Effector memory CD4-positive, alpha-beta T cell (primary cell): ENCODE data around the gene GRM1.

Experiments
- DNase-seq, 3 donors: peaks; one replicate each; pipeline ENCODE4 v3.0.0-alpha.2; 2020
- H3K27ac ChIP-seq: 2 replicates; pipeline ENCODE4 v1.7.0; 2013; ENCODE audit warnings: mild to moderate bottlenecking, low read length, moderate library complexity; ENCODE audit not compliant: insufficient read depth, poor library complexity, severe bottlenecking
- H3K27me3 ChIP-seq: replicated peaks from 2 replicates; pipeline ENCODE4 v1.7.0; 2013; ENCODE audit warnings: mild to moderate bottlenecking, low read length; ENCODE audit not compliant: insufficient read depth, control insufficient read depth, poor library complexity, severe bottlenecking
- H3K36me3 ChIP-seq: 2 replicates; pipeline ENCODE4 v1.7.0; 2013; ENCODE audit warnings: mild to moderate bottlenecking, low read length, moderate library complexity; ENCODE audit not compliant: control insufficient read depth, insufficient read depth
- H3K4me1 ChIP-seq: 2 replicates; pipeline ENCODE4 v1.7.0; 2013; ENCODE audit warnings: low read length, mild to moderate bottlenecking; ENCODE audit not compliant: control insufficient read depth, insufficient read depth, poor library complexity, severe bottlenecking
- H3K4me3 ChIP-seq: 2 replicates; pipeline ENCODE4 v1.7.0; 2013; ENCODE audit warnings: low read length, low read depth, mild to moderate bottlenecking; ENCODE audit not compliant: insufficient read depth, poor library complexity, severe bottlenecking
- H3K9me3 ChIP-seq: 2 replicates; pipeline ENCODE4 v1.7.0; 2013; ENCODE audit warnings: mild to moderate bottlenecking, low read length, moderate library complexity; ENCODE audit not compliant: control insufficient read depth

The GRM1 gene

GRCh38 chr6:146364816-146365594 is 336.1 kb downstream of the GRM1 start:
- H3K27ac ChIP-seq, result no peak overlapping the region
- no peaks in the 10 kb centered on the region for H3K27me3 ChIP-seq
- H3K4me1 ChIP-seq, result no peaks in the 10 kb centered on the region
- no peaks in the 10 kb centered on the region for H3K9me3 ChIP-seq
- H3K4me3 ChIP-seq, result no peak overlapping the region
- DNase-seq, result no peak
- no peaks in the 10 kb centered on the region for H3K36me3 ChIP-seq

GRCh38 chr6:146367061-146367460 is 338.2 kb downstream of the GRM1 start:
- no peaks in the 10 kb centered on the region for H3K9me3 ChIP-seq
- H3K4me3 ChIP-seq, result no peak overlapping the region
- H3K27ac ChIP-seq, result no peak overlapping the region
- H3K36me3 ChIP-seq, result no peaks in the 10 kb centered on the region
- no peaks in the 10 kb centered on the region for H3K27me3 ChIP-seq
- no peaks in the 10 kb centered on the region for H3K4me1 ChIP-seq
- DNase-seq, result no peak

GRCh38 chr6:146369866-146370265 is 341.0 kb downstream of the GRM1 start:
- H3K27me3 ChIP-seq, result no peaks in the 10 kb centered on the region
- H3K27ac ChIP-seq, result no peak overlapping the region
- H3K9me3 ChIP-seq, result no peaks in the 10 kb centered on the region
- no peak for DNase-seq
- no peaks in the 10 kb centered on the region for H3K4me1 ChIP-seq
- H3K36me3 ChIP-seq, result no peaks in the 10 kb centered on the region
- H3K4me3 ChIP-seq, result no peak overlapping the region

- no peak for DNase-seq
- Histone ChIP-seq H3K27me3 (no peaks in the 10 kb centered on the region), H3K9me3 (no peaks in the 10 kb centered on the region), H3K4me1 (no peaks in the 10 kb centered on the region), H3K27ac (no peak overlapping the region), H3K36me3 (no peaks in the 10 kb centered on the region), H3K4me3 (no peak overlapping the region)
Observed at GRCh38 chr6:146381486-146381885, 352.6 kb downstream of the GRM1 start.

GRCh38 chr6:146388736-146389364 is 360.0 kb downstream of the GRM1 start:
- DNase-seq, result no peak

GRCh38 chr6:146389740-146390139 is 360.9 kb downstream of the GRM1 start:
- Histone ChIP-seq H3K9me3 (no peaks in the 10 kb centered on the region), H3K27ac (no peak overlapping the region), H3K4me3 (no peak overlapping the region), H3K4me1 (no peaks in the 10 kb centered on the region), H3K27me3 (no peaks in the 10 kb centered on the region), H3K36me3 (no peaks in the 10 kb centered on the region)
- no peak for DNase-seq

More at GRCh38 chr6:146388736-146389364, 360.0 kb downstream of the GRM1 start:
- H3K27me3 ChIP-seq, result no peaks in the 10 kb centered on the region
- H3K4me3 ChIP-seq, result no peak overlapping the region
- no peaks in the 10 kb centered on the region for H3K9me3 ChIP-seq
- no peak overlapping the region for H3K27ac ChIP-seq
- H3K4me1 ChIP-seq, result no peaks in the 10 kb centered on the region
- no peaks in the 10 kb centered on the region for H3K36me3 ChIP-seq

- Histone ChIP-seq H3K27ac (no peak overlapping the region), H3K9me3 (no peaks in the 10 kb centered on the region), H3K4me1 (no peaks in the 10 kb centered on the region), H3K27me3 (no peaks in the 10 kb centered on the region), H3K36me3 (no peaks in the 10 kb centered on the region), H3K4me3 (no peak overlapping the region)
- no peak for DNase-seq
Observed at GRCh38 chr6:146397638-146398037, 368.8 kb downstream of the GRM1 start.

- Histone ChIP-seq H3K4me1 (no peaks in the 10 kb centered on the region), H3K36me3 (no peaks in the 10 kb centered on the region), H3K27ac (no peak overlapping the region), H3K9me3 (no peaks in the 10 kb centered on the region), H3K4me3 (no peak overlapping the region), H3K27me3 (no peaks in the 10 kb centered on the region)
- DNase-seq, result no peak
Observed at GRCh38 chr6:146402476-146402875, 373.6 kb downstream of the GRM1 start.

GRCh38 chr6:146408583-146408982 is 379.7 kb downstream of the GRM1 start:
- Histone ChIP-seq H3K27me3 (no peaks in the 10 kb centered on the region), H3K9me3 (no peaks in the 10 kb centered on the region), H3K4me1 (no peaks in the 10 kb centered on the region)

GRCh38 chr6:146410851-146411595 is 382.2 kb downstream of the GRM1 start:
- Histone ChIP-seq H3K36me3 (no peaks in the 10 kb centered on the region), H3K27me3 (no peaks in the 10 kb centered on the region), H3K9me3 (no peaks in the 10 kb centered on the region), H3K4me1 (no peaks in the 10 kb centered on the region), H3K4me3 (no peak overlapping the region), H3K27ac (no peak overlapping the region)
- DNase-seq, result no peak

More at GRCh38 chr6:146408583-146408982, 379.7 kb downstream of the GRM1 start:
- Histone ChIP-seq H3K27ac (no peak overlapping the region), H3K36me3 (no peaks in the 10 kb centered on the region), H3K4me3 (no peak overlapping the region)
- DNase-seq, result no peak
